Heart left ventricle (tissue), 16 donors: Measurements from ENCODE around the gene TAMM41. TPM values are rescaled to one million over a fixed set of nuclear protein-coding genes. Genes with fewer than 3 reads are reported as not detected.

Source experiments
- ATAC-seq, 4 donors: fragments of 200-7000 bp; cut with Tn5 transposase; one replicate each; pipeline ENCODE4 v1.9.1; 2020 to 2022; ENCODE audit warnings: moderate library complexity in 4 of 4, mild to moderate bottlenecking in 3 of 4, moderate number of reproducible peaks in 1 of 4
- DNase-seq, 5 donors: peaks; one replicate each; pipeline ENCODE4 v3.0.0-alpha.2; 2020
- H3K27ac ChIP-seq, 12 donors: fragments of 200-600 bp; sonication (generic) in 4 of 12; one replicate each; pipeline versions ENCODE4 v1.5.0 to v1.8.0; 2016 to 2022; ENCODE audit warnings: mild to moderate bottlenecking in 2 of 12
- H3K27me3 ChIP-seq, 9 donors: fragments of 200-600 bp; sonication (generic) in 2 of 9; one replicate each; pipeline versions ENCODE4 v1.5.1 to v1.8.0; 2016 to 2022; ENCODE audit warnings: mild to moderate bottlenecking in 3 of 9
- H3K36me3 ChIP-seq, 9 donors: fragments of 200-600 bp; sonication (generic) in 2 of 9; one replicate each; pipeline versions ENCODE4 v1.5.0 to v1.8.0; 2018 to 2022; ENCODE audit warnings: mild to moderate bottlenecking in 2 of 9
- H3K4me1 ChIP-seq, 12 donors: fragments of 200-600 bp; sonication (generic) in 4 of 12; one replicate each; pipeline versions ENCODE4 v1.5.0 to v1.8.0; 2016 to 2022; ENCODE audit warnings: mild to moderate bottlenecking in 3 of 12
- H3K4me3 ChIP-seq, 12 donors: fragments of 200-600 bp; sonication (generic) in 4 of 12; one replicate each; pipeline versions ENCODE4 v1.5.0 to v1.8.0; 2017 to 2022; ENCODE audit warnings: mild to moderate bottlenecking in 9 of 12, moderate library complexity in 4 of 12
- H3K9me3 ChIP-seq, 12 donors: fragments of 200-600 bp; sonication (generic) in 4 of 12; one replicate each; pipeline versions ENCODE4 v1.5.0 to v1.8.0; 2016 to 2022; ENCODE audit warnings: mild to moderate bottlenecking in 1 of 12
- POLR2A ChIP-seq, 2 donors: fragments of 450-650 bp; IDR thresholded peaks; one replicate each; pipeline ENCODE4 v1.6.1; 2017; ENCODE audit warnings: antibody characterized with exemption in 2 of 2, mild to moderate bottlenecking in 2 of 2, moderate library complexity in 2 of 2
- WGBS, 4 donors: extraction: QIAGEN DNeasy Blood & Tissue Kit in 2 of 4; methylation state at CpG; one replicate each; pipeline versions ENCODE4 v1.1.5 to v1.1.7; 2013 to 2018; 5-methylcytosine and 5-hydroxymethylcytosine counted together
- intact Hi-C, 10 donors: fragments of 100-400 bp; cut with DNase I; formaldehyde crosslinking; loops; one replicate each; pipeline versions ENCODE4 v1.11.1 to v1.14.2; 2022
- polyA plus RNA-seq, 2 donors: library from polyadenylated mRNA; stranded (reverse); fragments of 200-250 nt; gene quantifications; one replicate each; pipeline ENCODE4 v1.2.3, GENCODE V29; 2013
- total RNA-seq, 9 donors: library from RNA; depleted of rRNA in 2 of 9; stranded (reverse); fragments of >200 nt in 2 of 9; fragmentation: NEBNext Ultra II Directional in 3 of 9; extraction: Animal tissue kit (Norgen Biotek cat#: 25700) in 3 of 9; gene quantifications; one replicate each; pipeline versions ENCODE4 v1.1.0 to v1.2.4, GENCODE V29; 2016 to 2023
- TF ChIP-seq, protein P1 (sequence below), 12 donors: fragments of 200-600 bp; sonication (generic) in 4 of 12; IDR thresholded peaks; one replicate each; pipeline versions ENCODE4 v1.5.0 to v1.8.0; 2018 to 2022; ENCODE audit warnings: antibody characterized with exemption in 12 of 12, mild to moderate bottlenecking in 5 of 12
- donor health status: ischemic (EF 13 %, LVEDD 7.1; RV severe dilation, severe dysfunction).
- donor health status: healthy with polysubstance abuse.
- donor health status: DM: no; HTN: yes; CAD: no.
- donor health status: DM: no; HTN: no; CAD: no.
- donor health status: ischemic (EF 25% LVEDD 6.9; RV normal size, moderate dysfunction).
- donor health status: ischemic (EF 25% LVEDD 5.7; RV mildly dilated, moderate dysfunction).
- donor health status: healthy.
- donor health status: DM: yes; HTN: yes; CAD: no.
- donor health status: ischemic (EF 35%, LVEDD 5.7; RV mildly dilated, moderate dysfunction).
- donor health status: nonischemic (EF 11% LVEDD 7.7; RV severe dilation, severe dysfunction).
- donor health status: DM: yes; HTN: yes; CAD: no.
- donor health status: PGD.
- donor health status: ischemic (EF 29% LVEDD 5.4; RV normal size, mild dysfunction).
- donor health status: nonischemic (EF 23%, LVEDD 6.1; RV moderate dilation, normal function).

Gene TAMM41
- total and polyA plus RNA-seq, 11 donors = 4.5 to 12.7 (median 10.8) TPM

DNA sequence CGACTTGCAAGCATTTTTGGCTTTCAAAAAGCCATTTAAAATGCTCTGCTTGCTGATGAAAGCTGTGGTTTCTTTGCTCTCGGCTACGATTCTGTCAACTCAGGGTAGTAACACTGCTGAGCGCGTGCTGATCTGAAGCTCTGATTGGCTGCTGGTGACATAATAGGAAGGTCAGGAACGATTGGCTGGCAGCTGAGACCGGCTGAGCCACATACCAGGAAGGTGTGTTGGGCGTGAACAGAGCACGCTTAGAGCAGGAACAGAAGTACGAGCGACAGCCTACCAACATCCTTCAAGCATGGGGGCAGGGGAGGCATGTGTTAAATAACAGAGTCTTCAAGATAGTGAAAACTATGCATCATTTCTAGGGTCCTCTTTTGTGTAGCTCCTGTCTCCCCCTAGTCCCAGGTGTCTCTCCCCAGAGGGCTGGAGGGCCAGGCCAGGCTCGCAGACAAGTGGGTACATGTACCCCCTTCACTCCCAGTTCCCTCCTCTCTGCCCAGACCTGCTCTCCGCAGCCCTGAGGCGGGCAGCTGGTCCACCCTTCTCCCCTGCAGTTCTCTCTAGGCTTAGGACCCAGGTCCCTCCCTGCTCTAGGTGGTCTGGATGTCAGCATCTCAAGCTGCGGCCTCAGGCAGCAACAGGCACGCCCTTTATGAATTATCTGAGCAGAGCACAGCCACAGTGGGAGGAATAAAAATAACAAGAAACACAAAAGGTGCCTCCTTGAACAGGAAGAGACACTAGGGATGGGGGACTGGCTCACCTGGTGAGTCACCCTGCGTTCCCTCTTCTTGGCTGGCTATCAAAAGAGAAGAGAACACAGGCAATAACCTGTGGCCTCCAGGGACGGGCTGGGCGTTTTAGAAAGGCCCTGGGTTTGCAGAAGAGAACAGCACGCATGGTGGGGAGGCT, 76.0 kb downstream of the TAMM41 start:
- peak; percentile 59 to 88 (median 86) for ATAC-seq
- H3K36me3 ChIP-seq = no peaks in the 10 kb centered on the region
- H3K9me3 ChIP-seq = no peaks in the 10 kb centered on the region
- intact Hi-C loops = no loop called here
- DNase-seq = peak; percentile 38 to 69 (median 55)
- no peaks in the 10 kb centered on the region for H3K27me3 ChIP-seq
- H3K4me3 ChIP-seq = peak overlapping the region in 6 of 12 donors; percentile 4 to 28 (median 12)
- no peak for TF ChIP-seq POLR2A (IDR thresholded peaks at IDR 0.05)
- TF ChIP-seq, protein P1, sequence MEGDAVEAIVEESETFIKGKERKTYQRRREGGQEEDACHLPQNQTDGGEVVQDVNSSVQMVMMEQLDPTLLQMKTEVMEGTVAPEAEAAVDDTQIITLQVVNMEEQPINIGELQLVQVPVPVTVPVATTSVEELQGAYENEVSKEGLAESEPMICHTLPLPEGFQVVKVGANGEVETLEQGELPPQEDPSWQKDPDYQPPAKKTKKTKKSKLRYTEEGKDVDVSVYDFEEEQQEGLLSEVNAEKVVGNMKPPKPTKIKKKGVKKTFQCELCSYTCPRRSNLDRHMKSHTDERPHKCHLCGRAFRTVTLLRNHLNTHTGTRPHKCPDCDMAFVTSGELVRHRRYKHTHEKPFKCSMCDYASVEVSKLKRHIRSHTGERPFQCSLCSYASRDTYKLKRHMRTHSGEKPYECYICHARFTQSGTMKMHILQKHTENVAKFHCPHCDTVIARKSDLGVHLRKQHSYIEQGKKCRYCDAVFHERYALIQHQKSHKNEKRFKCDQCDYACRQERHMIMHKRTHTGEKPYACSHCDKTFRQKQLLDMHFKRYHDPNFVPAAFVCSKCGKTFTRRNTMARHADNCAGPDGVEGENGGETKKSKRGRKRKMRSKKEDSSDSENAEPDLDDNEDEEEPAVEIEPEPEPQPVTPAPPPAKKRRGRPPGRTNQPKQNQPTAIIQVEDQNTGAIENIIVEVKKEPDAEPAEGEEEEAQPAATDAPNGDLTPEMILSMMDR (IDR thresholded peaks at IDR 0.05) = no peak
- H3K4me1 ChIP-seq = peaks cover 0 to 13% (median 7%) of the 10 kb centered on the region in 12 donors
- 23 to 28% (median 27%) methylated on average over 20 of the region's 20 CpGs for WGBS, 4 donors
- no peak overlapping the region for H3K27ac ChIP-seq

DNA sequence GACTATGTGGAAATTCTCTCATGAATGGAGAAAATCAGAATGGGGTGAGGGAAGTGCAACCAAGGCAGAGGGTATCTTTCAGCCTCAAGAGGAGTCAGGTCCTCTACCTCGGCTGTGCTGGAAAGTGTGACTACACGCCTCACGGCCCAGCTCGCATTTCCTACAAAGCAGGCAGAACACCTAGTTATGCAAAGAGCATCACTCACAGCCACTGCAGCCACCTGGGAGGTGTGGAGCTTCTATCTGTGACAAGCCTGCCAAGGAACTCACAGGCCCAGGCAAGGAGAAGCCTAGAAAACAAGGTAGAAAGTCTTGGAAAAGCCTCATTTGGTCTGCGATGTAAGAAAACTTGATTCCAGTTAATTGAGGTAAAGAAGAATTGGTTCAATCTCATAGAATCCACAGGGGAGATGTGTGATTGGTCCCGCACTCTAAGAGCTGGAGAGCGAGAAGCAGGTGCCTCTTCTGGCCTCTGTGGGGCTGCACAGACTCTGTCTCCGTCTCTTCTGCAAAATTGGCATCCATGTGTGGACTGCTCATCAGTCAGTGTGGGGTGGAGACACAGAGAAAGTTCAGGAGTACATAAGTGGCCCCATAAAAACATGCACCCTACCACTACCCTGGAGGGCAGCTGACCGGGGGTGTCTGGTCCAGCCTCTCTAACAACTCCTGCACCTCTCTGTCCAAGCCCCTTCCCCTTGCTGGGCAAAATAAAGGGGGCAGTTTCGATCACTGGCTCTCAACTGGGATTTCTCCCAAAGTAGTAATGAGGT, 76.8 kb downstream of the TAMM41 start:
- Histone ChIP-seq H3K4me1 (peaks cover 0 to 13% (median 7%) of the 10 kb centered on the region in 12 donors), H3K9me3 (no peaks in the 10 kb centered on the region), H3K27me3 (no peaks in the 10 kb centered on the region), H3K36me3 (no peaks in the 10 kb centered on the region), H3K4me3 (peak overlapping the region in 4 of 12 donors; percentile 4 to 28 (median 10)), H3K27ac (no peak overlapping the region)
- no peak for DNase-seq
- no peak for ATAC-seq
- 74 to 80% (median 79%) methylated on average over 10 of the region's 10 CpGs for WGBS, 4 donors
- TF ChIP-seq POLR2A (IDR thresholded peaks at IDR 0.05) = no peak
- TF ChIP-seq, protein P1 (IDR thresholded peaks at IDR 0.05) = no peak
- intact Hi-C loops = no loop called here

DNA sequence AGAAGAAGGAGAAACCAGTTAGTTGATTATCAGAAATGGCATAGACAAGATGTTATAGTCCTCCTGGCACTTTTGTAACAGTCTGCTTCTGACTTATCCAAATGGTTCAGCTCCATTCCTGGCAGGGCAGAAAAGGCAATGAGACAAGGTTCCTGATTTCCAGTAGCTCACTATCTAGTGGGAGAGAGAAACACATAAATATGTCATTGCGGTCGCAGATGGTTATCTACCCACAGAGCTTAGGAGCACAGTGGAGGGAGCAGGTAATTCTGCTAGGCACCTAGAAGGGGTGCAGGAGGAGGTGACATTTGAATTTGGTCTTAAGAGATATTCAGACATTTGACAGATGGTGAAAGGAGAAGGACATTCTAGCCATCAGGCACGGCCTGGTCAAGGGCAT, 78.1 kb downstream of the TAMM41 start:
- H3K4me1 ChIP-seq = peaks cover 0 to 13% (median 7%) of the 10 kb centered on the region in 12 donors
- DNase-seq (no peak), ATAC-seq (no peak)
- no peak for TF ChIP-seq POLR2A (IDR thresholded peaks at IDR 0.05)
- no peaks in the 10 kb centered on the region for H3K9me3 ChIP-seq
- no peak overlapping the region for H3K27ac ChIP-seq
- 92 to 98% (median 97%) methylated on average over 3 of the region's 3 CpGs for WGBS, 4 donors
- intact Hi-C loops = no loop called here
- H3K4me3 ChIP-seq = no peak overlapping the region
- no peaks in the 10 kb centered on the region for H3K27me3 ChIP-seq
- H3K36me3 ChIP-seq = no peaks in the 10 kb centered on the region

DNA sequence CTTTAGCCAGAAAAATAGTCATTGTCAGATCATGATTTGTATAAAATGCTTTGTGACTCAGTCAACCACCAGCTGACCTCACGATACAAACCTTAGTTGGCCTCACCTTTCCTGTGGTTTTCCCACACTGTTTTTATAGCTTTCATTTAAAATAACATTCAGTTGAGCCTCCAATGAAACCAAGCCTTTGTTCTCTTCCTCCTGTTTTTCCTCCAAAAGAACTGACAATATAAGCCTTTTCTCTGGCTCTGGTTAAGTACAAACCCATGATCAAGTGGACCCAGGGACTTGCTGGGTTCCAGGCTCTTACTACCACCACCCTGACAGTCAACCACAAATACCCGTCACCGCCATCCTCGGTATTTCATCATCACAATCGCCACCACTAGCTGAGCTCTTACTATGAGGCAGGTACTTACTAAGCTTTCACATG, 81.7 kb downstream of the TAMM41 start:
- no peak for DNase-seq
- no peak overlapping the region for H3K27ac ChIP-seq
- H3K27me3 ChIP-seq = no peaks in the 10 kb centered on the region
- peaks cover 0 to 1% (median 0%) of the 10 kb centered on the region in 12 donors for H3K4me1 ChIP-seq
- intact Hi-C loops = no loop called here
- no peaks in the 10 kb centered on the region for H3K9me3 ChIP-seq
- no peak for ATAC-seq
- WGBS, 4 donors = 85 to 91% (median 89%) methylated on average over 5 of the region's 5 CpGs
- H3K36me3 ChIP-seq = no peaks in the 10 kb centered on the region
- H3K4me3 ChIP-seq = no peak overlapping the region
- TF ChIP-seq, protein P1 (IDR thresholded peaks at IDR 0.05) = no peak
- TF ChIP-seq POLR2A (IDR thresholded peaks at IDR 0.05) = no peak
